HUES6 (cell line): ENCODE data around the gene TSEN54.

Experiments
- H3K27ac ChIP-seq: 2 replicates; pipeline ENCODE4 v1.7.0; 2013; ENCODE audit warnings: low read depth, mild to moderate bottlenecking, low read length, inconsistent platforms
- H3K27me3 ChIP-seq: 2 replicates; pipeline ENCODE4 v1.6.1; 2013; ENCODE audit warnings: low read length; ENCODE audit not compliant: control insufficient read depth, insufficient read depth
- H3K36me3 ChIP-seq: 2 replicates; pipeline ENCODE4 v1.6.1; 2013; ENCODE audit warnings: low read length; ENCODE audit not compliant: control insufficient read depth, insufficient read depth
- H3K4me1 ChIP-seq: 2 replicates; pipeline ENCODE4 v1.6.1; 2013; ENCODE audit warnings: low read length; ENCODE audit not compliant: control insufficient read depth, insufficient read depth
- H3K4me3 ChIP-seq: 2 replicates; pipeline ENCODE4 v1.5.1; 2013; ENCODE audit warnings: low read depth, low read length
- H3K9ac ChIP-seq: one replicate; pipeline ENCODE4 v1.6.1; 2013; ENCODE audit warnings: mild to moderate bottlenecking, low read length
- H3K9me3 ChIP-seq: 2 replicates; pipeline ENCODE4 v1.6.1; 2013; ENCODE audit warnings: low read depth, low read length; ENCODE audit not compliant: control insufficient read depth, insufficient read depth

The TSEN54 gene

DNA sequence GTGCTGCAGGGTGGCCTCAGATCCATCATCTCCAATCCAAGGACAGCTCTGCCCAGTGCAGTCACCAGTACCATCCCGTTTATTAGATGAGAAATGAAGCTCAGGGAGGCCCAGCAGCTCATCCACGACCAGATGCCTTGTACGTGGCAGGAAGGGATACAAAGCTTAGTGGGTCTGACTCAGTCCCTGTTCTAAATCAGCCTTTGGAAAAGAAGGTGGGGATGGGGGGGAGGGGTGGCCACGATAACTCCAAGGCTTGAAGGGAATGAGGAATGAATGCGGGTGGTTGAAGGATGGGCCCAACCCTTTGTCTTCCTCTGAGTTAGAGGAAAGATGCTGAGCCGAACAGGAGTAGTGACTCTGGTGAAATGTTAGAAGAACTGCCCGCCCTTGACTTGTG, 34.9 kb downstream of the TSEN54 start:
- no peak overlapping the region for H3K4me3 ChIP-seq
- no peaks in the 10 kb centered on the region for H3K9me3 ChIP-seq
- no peak overlapping the region for H3K27ac ChIP-seq
- peaks cover 38% of the 10 kb centered on the region for H3K4me1 ChIP-seq
- no peaks in the 10 kb centered on the region for H3K27me3 ChIP-seq
- no peaks in the 10 kb centered on the region for H3K36me3 ChIP-seq
- no peak overlapping the region for H3K9ac ChIP-seq

- Histone ChIP-seq H3K4me3 (no peak overlapping the region), H3K9me3 (no peaks in the 10 kb centered on the region), H3K27ac (peak overlapping the region; percentile 55; the same call in 1 of the 2 replicates), H3K4me1 (peaks cover 46% of the 10 kb centered on the region), H3K27me3 (no peaks in the 10 kb centered on the region), H3K36me3 (no peaks in the 10 kb centered on the region), H3K9ac (peak overlapping the region; percentile 61)
These were observed 36.3 kb downstream of the TSEN54 start for GRCh38 chr17:75552425-75553294.

DNA sequence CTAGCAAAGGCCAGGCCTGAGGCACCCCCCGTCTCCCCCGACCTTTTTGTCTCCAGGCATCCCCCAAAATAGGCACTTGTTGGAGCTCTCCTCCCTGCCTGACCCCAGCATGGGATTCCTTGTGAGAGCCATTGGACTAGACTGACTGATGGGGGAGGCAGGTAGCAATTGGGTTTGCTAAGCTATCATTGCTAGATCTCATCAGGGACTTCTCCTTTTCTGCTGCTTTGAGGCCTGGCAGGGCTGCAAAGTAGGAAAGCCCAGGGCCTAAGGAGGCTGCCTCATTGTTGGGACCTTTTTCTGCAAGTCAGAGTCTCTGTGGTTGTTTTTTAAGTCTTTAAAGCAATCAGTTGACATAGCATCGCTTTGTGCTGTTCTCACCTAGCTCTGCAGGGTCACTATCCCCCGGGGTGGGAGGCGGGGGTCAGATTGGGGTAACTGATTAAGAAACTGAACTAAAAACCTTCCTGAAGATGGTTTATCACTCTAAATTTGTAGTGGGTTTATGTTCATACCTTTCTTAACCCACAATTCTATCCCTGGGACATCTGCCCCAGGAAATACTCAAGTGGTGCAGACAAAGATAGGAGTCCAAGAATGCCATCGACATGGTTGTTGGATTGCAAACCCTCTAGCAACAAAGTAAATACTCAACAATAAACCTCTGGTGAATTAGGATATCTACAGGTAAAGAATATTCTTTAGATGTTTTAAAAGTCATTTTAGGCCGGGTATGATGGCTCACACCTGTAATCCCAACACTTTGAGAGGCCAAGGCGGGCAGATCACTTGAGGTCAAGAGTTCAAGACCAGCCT, 37.2 kb downstream of the TSEN54 start:
- Histone ChIP-seq H3K9ac (peak overlapping the region; percentile 61), H3K27me3 (no peaks in the 10 kb centered on the region), H3K9me3 (no peaks in the 10 kb centered on the region), H3K4me1 (peaks cover 48% of the 10 kb centered on the region), H3K27ac (peak overlapping the region; percentile 55; the same call in 1 of the 2 replicates), H3K36me3 (peaks cover 1% of the 10 kb centered on the region; the same call in 1 of the 2 replicates), H3K4me3 (no peak overlapping the region)

DNA sequence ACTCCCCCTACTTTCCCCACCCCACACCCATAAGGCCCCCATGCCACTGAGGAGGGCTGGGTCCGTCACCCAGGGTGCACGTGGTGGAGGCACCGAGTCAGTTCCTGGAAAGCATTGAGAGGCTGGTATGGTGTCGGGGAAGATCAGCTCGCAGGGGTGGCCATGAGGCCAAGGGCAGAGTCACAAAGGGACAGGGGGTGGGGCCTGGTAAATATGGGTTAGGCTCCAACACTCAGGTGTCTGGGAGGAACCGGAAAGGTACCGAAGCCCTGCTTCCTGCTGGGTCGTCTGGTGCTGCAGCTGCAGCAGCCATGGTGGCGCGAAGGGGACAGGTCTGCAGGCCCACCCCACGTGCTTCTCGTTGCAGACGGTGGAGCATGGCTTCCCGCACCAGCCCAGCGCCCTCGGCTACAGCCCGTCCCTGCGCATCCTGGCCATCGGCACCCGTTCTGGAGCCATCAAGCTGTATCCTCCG, 39.4 kb downstream of the TSEN54 start:
- no peak overlapping the region for H3K9ac ChIP-seq
- no peaks in the 10 kb centered on the region for H3K27me3 ChIP-seq
- no peaks in the 10 kb centered on the region for H3K9me3 ChIP-seq
- no peak overlapping the region for H3K27ac ChIP-seq
- peaks cover 31% of the 10 kb centered on the region for H3K4me1 ChIP-seq
- no peak overlapping the region for H3K4me3 ChIP-seq
- peaks cover 2% of the 10 kb centered on the region; the same call in 1 of the 2 replicates for H3K36me3 ChIP-seq

- Histone ChIP-seq H3K9ac (no peak overlapping the region), H3K36me3 (peaks cover 2% of the 10 kb centered on the region; the same call in 1 of the 2 replicates), H3K27me3 (no peaks in the 10 kb centered on the region), H3K4me1 (peaks cover 21% of the 10 kb centered on the region; the same call in 1 of the 2 replicates), H3K27ac (peak overlapping the region; percentile 71; the same call in 1 of the 2 replicates), H3K9me3 (no peaks in the 10 kb centered on the region), H3K4me3 (no peak overlapping the region)
These were observed 40.9 kb downstream of the TSEN54 start for GRCh38 chr17:75557075-75557851.

- Histone ChIP-seq H3K27me3 (no peaks in the 10 kb centered on the region), H3K27ac (no peak overlapping the region)
These were observed 41.7 kb downstream of the TSEN54 start for GRCh38 chr17:75557852-75558665.

GRCh38 chr17:75558666-75559530, 42.6 kb downstream of the TSEN54 start:
- Histone ChIP-seq H3K27me3 (no peaks in the 10 kb centered on the region), H3K9ac (no peak overlapping the region), H3K4me1 (peaks cover 10% of the 10 kb centered on the region; the same call in 1 of the 2 replicates), H3K36me3 (peaks cover 14% of the 10 kb centered on the region), H3K27ac (no peak overlapping the region), H3K4me3 (no peak overlapping the region), H3K9me3 (no peaks in the 10 kb centered on the region)

More at GRCh38 chr17:75557852-75558665, 41.7 kb downstream of the TSEN54 start:
- Histone ChIP-seq H3K4me3 (no peak overlapping the region), H3K9me3 (no peaks in the 10 kb centered on the region), H3K36me3 (peaks cover 5% of the 10 kb centered on the region; the same call in 1 of the 2 replicates), H3K4me1 (peaks cover 14% of the 10 kb centered on the region; the same call in 1 of the 2 replicates), H3K9ac (no peak overlapping the region)

- H3K4me1 ChIP-seq = peaks cover 12% of the 10 kb centered on the region; the same call in 1 of the 2 replicates
- H3K36me3 ChIP-seq = peaks cover 20% of the 10 kb centered on the region
- H3K9me3 ChIP-seq = no peaks in the 10 kb centered on the region
- H3K9ac ChIP-seq = no peak overlapping the region
- no peak overlapping the region for H3K4me3 ChIP-seq
- H3K27me3 ChIP-seq = no peaks in the 10 kb centered on the region
- no peak overlapping the region for H3K27ac ChIP-seq
These were observed 43.7 kb downstream of the TSEN54 start for GRCh38 chr17:75559958-75560533.

- no peaks in the 10 kb centered on the region for H3K9me3 ChIP-seq
- H3K27me3 ChIP-seq = no peaks in the 10 kb centered on the region
- H3K27ac ChIP-seq = no peak overlapping the region
- H3K4me1 ChIP-seq = peaks cover 13% of the 10 kb centered on the region; the same call in 1 of the 2 replicates
- no peak overlapping the region for H3K9ac ChIP-seq
- peaks cover 31% of the 10 kb centered on the region for H3K36me3 ChIP-seq
- no peak overlapping the region for H3K4me3 ChIP-seq
These were observed 45.7 kb downstream of the TSEN54 start for GRCh38 chr17:75561927-75562603.
